Measurements from ENCODE around the gene TRABD2A. TPM values are rescaled to one million over a fixed set of nuclear protein-coding genes. Genes with fewer than 3 reads are reported as not detected.

TRABD2A gene
- total RNA-seq, 1 donor from 2014 or later: 0.84 TPM

DNA sequence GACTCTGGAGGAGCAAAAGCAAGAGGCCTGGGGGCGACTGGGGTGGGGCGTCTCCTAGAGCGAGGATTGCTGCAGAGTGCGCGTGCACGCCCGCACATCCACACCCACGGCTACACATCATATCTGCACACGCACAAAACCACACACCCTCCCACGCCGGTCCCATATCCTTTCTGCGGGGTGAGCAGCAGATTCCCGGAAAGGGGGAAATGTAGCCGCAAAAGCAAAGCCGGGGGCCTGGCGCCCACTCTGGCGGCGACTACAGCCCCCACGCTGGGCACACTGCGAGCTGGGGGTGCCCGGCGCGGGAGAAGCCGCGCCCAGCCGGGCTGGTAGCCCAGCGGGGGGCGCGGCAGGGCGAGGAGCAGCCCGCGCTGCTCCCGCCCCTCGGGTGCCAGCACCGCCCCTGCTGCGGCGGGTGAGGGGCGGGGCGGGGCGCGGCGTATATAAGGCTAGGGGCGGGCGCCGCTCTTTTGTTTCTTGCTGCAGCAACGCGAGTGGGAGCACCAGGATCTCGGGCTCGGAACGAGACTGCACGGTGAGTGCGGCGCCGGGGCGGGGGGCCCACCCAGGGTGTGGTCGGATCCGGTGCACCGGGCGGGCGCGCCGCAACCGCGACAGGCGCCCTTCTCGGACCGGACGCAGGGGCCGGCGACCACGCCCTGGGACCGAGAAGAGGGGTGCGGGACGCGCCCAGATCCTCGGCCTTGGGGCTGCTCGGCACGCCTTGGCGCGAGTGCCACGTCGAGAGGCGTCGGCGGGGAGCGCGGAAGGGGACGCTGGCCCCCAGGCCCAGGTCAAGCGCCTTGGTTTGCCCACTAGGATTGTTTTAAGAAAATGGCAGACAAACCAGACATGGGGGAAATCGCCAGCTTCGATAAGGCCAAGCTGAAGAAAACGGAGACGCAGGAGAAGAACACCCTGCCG is 24.6 kb upstream of the TRABD2A start, which contains the start of gene TMSB10:
Gene TMSB10 (plus strand): TSS at position 476 of the 927 bp plus-strand sequence.
- Mint-ChIP-seq H3K36me3 (ENCODE audit: low read depth) (peaks cover 33% of the 10 kb centered on the region), H3K27ac (ENCODE audit: unreplicated experiment) (peak within 1 kb of the TSS; percentile 93), H3K27me3 (ENCODE audit: low read depth) (peaks cover 14% of the 10 kb centered on the region), H3K4me1 (peaks cover 31% of the 10 kb centered on the region), H3K9me3 (peaks cover 13% of the 10 kb centered on the region), H3K4me3 (peak within 1 kb of the TSS; percentile 91)
- peak; percentile 83 for DNase-seq (ENCODE audit: low read depth, low spot score)
- TF ChIP-seq, protein P1, sequence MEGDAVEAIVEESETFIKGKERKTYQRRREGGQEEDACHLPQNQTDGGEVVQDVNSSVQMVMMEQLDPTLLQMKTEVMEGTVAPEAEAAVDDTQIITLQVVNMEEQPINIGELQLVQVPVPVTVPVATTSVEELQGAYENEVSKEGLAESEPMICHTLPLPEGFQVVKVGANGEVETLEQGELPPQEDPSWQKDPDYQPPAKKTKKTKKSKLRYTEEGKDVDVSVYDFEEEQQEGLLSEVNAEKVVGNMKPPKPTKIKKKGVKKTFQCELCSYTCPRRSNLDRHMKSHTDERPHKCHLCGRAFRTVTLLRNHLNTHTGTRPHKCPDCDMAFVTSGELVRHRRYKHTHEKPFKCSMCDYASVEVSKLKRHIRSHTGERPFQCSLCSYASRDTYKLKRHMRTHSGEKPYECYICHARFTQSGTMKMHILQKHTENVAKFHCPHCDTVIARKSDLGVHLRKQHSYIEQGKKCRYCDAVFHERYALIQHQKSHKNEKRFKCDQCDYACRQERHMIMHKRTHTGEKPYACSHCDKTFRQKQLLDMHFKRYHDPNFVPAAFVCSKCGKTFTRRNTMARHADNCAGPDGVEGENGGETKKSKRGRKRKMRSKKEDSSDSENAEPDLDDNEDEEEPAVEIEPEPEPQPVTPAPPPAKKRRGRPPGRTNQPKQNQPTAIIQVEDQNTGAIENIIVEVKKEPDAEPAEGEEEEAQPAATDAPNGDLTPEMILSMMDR (conservative IDR thresholded peaks at IDR 0.05): no peak

DNA sequence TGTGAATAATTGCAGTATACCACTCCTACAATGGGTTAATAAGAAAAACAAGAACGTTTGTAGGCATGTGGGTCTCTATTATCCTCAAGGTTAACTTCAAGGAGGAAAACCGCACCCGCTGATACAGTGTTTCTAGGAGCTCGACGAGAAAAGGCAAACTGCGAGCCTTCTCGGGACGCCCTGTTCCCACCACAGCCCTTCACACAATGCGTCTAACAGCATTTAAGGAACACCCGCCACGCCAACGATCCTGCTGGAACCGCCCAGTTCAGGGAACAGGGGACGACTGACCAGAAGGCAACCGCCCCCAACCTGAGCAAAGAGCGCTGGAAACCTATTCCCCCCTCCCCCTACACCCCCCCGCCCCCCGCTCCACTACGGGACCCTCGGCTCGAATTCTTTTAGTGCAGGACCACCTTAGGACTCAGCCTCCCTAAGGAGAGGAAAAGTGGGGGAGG is 23.9 kb upstream of the TRABD2A start:
- peaks cover 28% of the 10 kb centered on the region for H3K36me3 Mint-ChIP-seq (ENCODE audit: low read depth)
- TF ChIP-seq, protein P1 (conservative IDR thresholded peaks at IDR 0.05): no peak
- H3K4me1 Mint-ChIP-seq: peaks cover 31% of the 10 kb centered on the region
- peaks cover 14% of the 10 kb centered on the region for H3K27me3 Mint-ChIP-seq (ENCODE audit: low read depth)
- peak; percentile 40 for DNase-seq (ENCODE audit: low read depth, low spot score)
- peak overlapping the region; percentile 91 for H3K4me3 Mint-ChIP-seq
- peaks cover 7% of the 10 kb centered on the region for H3K9me3 Mint-ChIP-seq
- peak overlapping the region; percentile 90 for H3K27ac Mint-ChIP-seq (ENCODE audit: unreplicated experiment)

DNA sequence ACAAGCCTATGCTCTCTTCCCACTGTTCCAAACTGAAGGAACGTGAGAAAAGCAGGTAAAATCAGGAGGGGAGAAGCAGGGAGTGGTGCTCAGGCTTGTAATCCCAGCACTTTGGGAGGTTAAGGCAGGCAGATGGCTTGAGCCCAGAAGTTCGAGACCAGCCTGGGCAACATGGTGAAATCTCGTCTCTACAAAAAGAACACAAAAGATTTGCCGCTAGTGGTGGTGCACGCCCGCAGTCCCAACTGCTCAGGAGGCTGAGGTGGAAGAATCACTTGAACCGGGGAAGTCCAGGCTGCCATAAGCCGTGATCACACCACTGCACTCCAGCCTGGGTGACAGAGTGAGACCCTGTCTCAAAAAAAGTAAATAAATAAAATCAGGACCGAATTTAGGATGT is 23.3 kb upstream of the TRABD2A start:
- Mint-ChIP-seq H3K4me3 (peak overlapping the region; percentile 91), H3K36me3 (ENCODE audit: low read depth) (peaks cover 22% of the 10 kb centered on the region), H3K27ac (ENCODE audit: unreplicated experiment) (no peak overlapping the region), H3K27me3 (ENCODE audit: low read depth) (peaks cover 14% of the 10 kb centered on the region), H3K4me1 (peaks cover 31% of the 10 kb centered on the region), H3K9me3 (peaks cover 1% of the 10 kb centered on the region)
- no peak for DNase-seq (ENCODE audit: low read depth, low spot score)
- TF ChIP-seq, protein P1 (conservative IDR thresholded peaks at IDR 0.05): no peak

DNA sequence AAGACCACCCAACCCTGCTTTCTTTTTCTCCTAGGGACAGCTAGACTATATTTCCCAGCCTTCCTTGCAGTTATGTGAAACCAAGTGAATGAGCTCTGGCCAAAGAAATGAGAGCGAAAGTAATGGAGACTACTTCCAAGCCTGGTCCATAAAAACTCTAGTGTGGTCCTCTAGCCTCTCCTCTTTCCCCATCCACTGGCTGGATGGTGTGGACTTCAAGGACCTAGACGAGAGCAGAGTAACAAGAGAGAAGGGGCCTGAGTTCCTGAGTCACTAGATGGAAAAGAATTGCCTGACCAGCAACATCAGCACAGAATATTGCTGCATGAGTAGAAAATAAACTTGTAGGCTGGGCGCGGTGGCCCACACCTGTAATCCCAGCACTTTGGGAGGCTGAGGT is 21.6 kb upstream of the TRABD2A start:
- DNase-seq (ENCODE audit: low read depth, low spot score): no peak

DNA sequence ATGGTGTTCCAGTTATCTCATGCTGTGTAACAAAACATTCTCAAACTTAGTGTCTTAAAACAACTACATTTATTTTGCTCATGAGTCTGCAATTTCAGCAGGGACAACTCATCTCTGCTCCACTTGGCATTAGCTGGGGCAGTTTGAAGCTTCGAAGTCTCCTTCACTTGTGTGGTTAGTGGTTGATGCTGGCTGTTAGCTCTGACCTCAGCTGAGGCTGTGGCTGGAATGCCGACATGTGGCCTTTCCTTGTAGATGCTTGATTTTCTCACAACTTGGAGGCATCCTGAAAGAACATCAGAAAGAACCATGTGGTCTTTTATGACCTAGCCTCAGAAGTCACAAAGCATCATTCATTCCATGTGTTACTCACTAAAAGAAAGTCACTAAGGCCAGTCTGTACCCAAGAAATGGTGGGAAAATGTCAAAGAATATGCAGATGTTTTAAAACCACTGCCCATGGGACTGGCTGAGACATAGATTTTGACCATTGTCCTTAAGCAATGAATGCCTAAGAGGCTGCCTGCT is 20.8 kb upstream of the TRABD2A start:
- peaks cover 14% of the 10 kb centered on the region for H3K27me3 Mint-ChIP-seq (ENCODE audit: low read depth)
- H3K4me3 Mint-ChIP-seq: no peak overlapping the region
- TF ChIP-seq, protein P1 (conservative IDR thresholded peaks at IDR 0.05): no peak
- H3K9me3 Mint-ChIP-seq: no peaks in the 10 kb centered on the region
- no peak overlapping the region for H3K27ac Mint-ChIP-seq (ENCODE audit: unreplicated experiment)
- peaks cover 16% of the 10 kb centered on the region for H3K4me1 Mint-ChIP-seq
- H3K36me3 Mint-ChIP-seq (ENCODE audit: low read depth): peaks cover 2% of the 10 kb centered on the region
- no peak for DNase-seq (ENCODE audit: low read depth, low spot score)

More for the DNA sequence above, 21.6 kb upstream of the TRABD2A start:
- H3K4me1 Mint-ChIP-seq: peaks cover 25% of the 10 kb centered on the region
- TF ChIP-seq, protein P1 (conservative IDR thresholded peaks at IDR 0.05): no peak
- H3K27me3 Mint-ChIP-seq (ENCODE audit: low read depth): peaks cover 14% of the 10 kb centered on the region
- H3K27ac Mint-ChIP-seq (ENCODE audit: unreplicated experiment): no peak overlapping the region
- no peaks in the 10 kb centered on the region for H3K9me3 Mint-ChIP-seq
- H3K36me3 Mint-ChIP-seq (ENCODE audit: low read depth): peaks cover 11% of the 10 kb centered on the region
- H3K4me3 Mint-ChIP-seq: peak overlapping the region; percentile 37

All from neural crest cell (in vitro differentiated cells).